C4-2B (cell line): Measurements from ENCODE around the gene SORCS2.

Experiments
- H3K27ac ChIP-seq: fragments of 450-650 bp; 2 replicates; pipeline ENCODE4 v1.5.1; 2017
- CTCF ChIP-seq: fragments of 450-650 bp; conservative IDR thresholded peaks from 2 replicates; pipeline ENCODE4 v1.5.1; 2017; ENCODE audit warnings: mild to moderate bottlenecking
- ZFX ChIP-seq: fragments of 450-650 bp; IDR thresholded peaks from 2 replicates; pipeline ENCODE4 v1.6.1; 2017

Gene SORCS2

GRCh38 chr4:7288751-7289523 is 96.6 kb downstream of the SORCS2 start:
- no peak overlapping the region for H3K27ac ChIP-seq
- TF ChIP-seq ZFX (no peak), CTCF (no peak)

GRCh38 chr4:7289589-7289988 is 97.3 kb downstream of the SORCS2 start:
- TF ChIP-seq CTCF = no peak
- TF ChIP-seq ZFX = no peak
- H3K27ac ChIP-seq = no peak overlapping the region

- TF ChIP-seq CTCF = no peak
- no peak for TF ChIP-seq ZFX
Measured at GRCh38 chr4:7291372-7292114, 99.2 kb downstream of the SORCS2 start.

GRCh38 chr4:7293703-7294102 is 101.4 kb downstream of the SORCS2 start:
- no peak for TF ChIP-seq ZFX
- no peak for TF ChIP-seq CTCF
- no peak overlapping the region for H3K27ac ChIP-seq

More at GRCh38 chr4:7291372-7292114, 99.2 kb downstream of the SORCS2 start:
- no peak overlapping the region for H3K27ac ChIP-seq

GRCh38 chr4:7294176-7294756 is 101.9 kb downstream of the SORCS2 start:
- no peak for TF ChIP-seq ZFX
- TF ChIP-seq CTCF = no peak
- H3K27ac ChIP-seq = no peak overlapping the region

- H3K27ac ChIP-seq = no peak overlapping the region
- no peak for TF ChIP-seq ZFX
- TF ChIP-seq CTCF = no peak
Measured at GRCh38 chr4:7295197-7295910, 103.0 kb downstream of the SORCS2 start.
